GM23338 (cell line): ENCODE measurements around the gene SRCAP. TPM values are rescaled to one million over a fixed set of nuclear protein-coding genes. Genes with fewer than 3 reads are reported as not detected.

Experiments used
- ATAC-seq: fragments of 200-7000 bp; cut with Tn5 transposase; 3 replicates; pipeline ENCODE4 v1.9.1; 2020
- DNase-seq: peaks from one replicate; pipeline ENCODE4 v3.0.0-alpha.2; 2015; ENCODE audit warnings: low spot score
- H2AFZ ChIP-seq: fragments of 200-600 bp; sonication (generic); 2 replicates; pipeline ENCODE4 v1.8.0; 2016; ENCODE audit warnings: antibody characterized with exemption, mild to moderate bottlenecking, moderate library complexity
- H3F3A ChIP-seq: fragments of 200-600 bp; sonication (generic); replicated peaks from 2 replicates; pipeline ENCODE4 v1.8.0; 2017; ENCODE audit warnings: antibody characterized with exemption, mixed run types, low read depth
- H3K27ac ChIP-seq: fragments of 200-600 bp; sonication (generic); 2 replicates; pipeline ENCODE4 v1.6.1; 2016; ENCODE audit warnings: low read depth
- H3K27me3 ChIP-seq: fragments of 200-600 bp; sonication (generic); 2 replicates; pipeline ENCODE4 v1.8.0; 2016; ENCODE audit warnings: mild to moderate bottlenecking, mixed run types, moderate library complexity; ENCODE audit not compliant: insufficient read depth
- H3K36me3 ChIP-seq: fragments of 200-600 bp; sonication (generic); 2 replicates; pipeline ENCODE4 v1.8.0; 2016; ENCODE audit warnings: mild to moderate bottlenecking; ENCODE audit not compliant: insufficient read depth
- H3K4me1 ChIP-seq: fragments of 200-600 bp; sonication (generic); 2 replicates; pipeline ENCODE4 v1.8.0; 2016; ENCODE audit warnings: mild to moderate bottlenecking, moderate library complexity; ENCODE audit not compliant: insufficient read depth
- H3K4me2 ChIP-seq: fragments of 200-600 bp; sonication (generic); 2 replicates; pipeline ENCODE4 v1.7.1; 2017; ENCODE audit warnings: mixed run types
- H3K4me3 ChIP-seq: fragments of 200-600 bp; sonication (generic); 2 replicates; pipeline ENCODE4 v1.6.1; 2016; ENCODE audit warnings: mixed run types
- H3K79me2 ChIP-seq: fragments of 200-600 bp; sonication (generic); replicated peaks from 2 replicates; pipeline ENCODE4 v1.8.0; 2017; ENCODE audit warnings: mild to moderate bottlenecking; ENCODE audit not compliant: insufficient read depth
- H3K9me2 ChIP-seq: fragments of 200-600 bp; sonication (generic); 2 replicates; pipeline ENCODE4 v1.8.0; 2017; ENCODE audit not compliant: insufficient read depth
- H4K20me1 ChIP-seq: fragments of 200-600 bp; sonication (generic); replicated peaks from 2 replicates; pipeline ENCODE4 v1.8.0; 2017; ENCODE audit warnings: mild to moderate bottlenecking; ENCODE audit not compliant: insufficient read depth
- H3K27ac Mint-ChIP-seq: 2 replicates; pipeline ENCODE4 v1.8.0; 2020; ENCODE audit warnings: inconsistent platforms, mild to moderate bottlenecking, moderate library complexity, mixed read lengths
- H3K27me3 Mint-ChIP-seq: 3 replicates; pipeline ENCODE4 v1.8.0; 2022; ENCODE audit warnings: low read depth, mild to moderate bottlenecking, moderate library complexity, mixed read lengths, inconsistent platforms; ENCODE audit not compliant: insufficient read depth, poor library complexity
- H3K36me3 Mint-ChIP-seq: 3 replicates; pipeline ENCODE4 v1.8.0; 2021; ENCODE audit warnings: low read depth, mild to moderate bottlenecking, inconsistent platforms, moderate library complexity, mixed read lengths
- H3K4me1 Mint-ChIP-seq: 3 replicates; pipeline ENCODE4 v1.8.0; 2020; ENCODE audit warnings: mild to moderate bottlenecking, inconsistent platforms, mixed read lengths
- H3K4me3 Mint-ChIP-seq: 3 replicates; pipeline ENCODE4 v1.8.0; 2021; ENCODE audit warnings: moderate library complexity, mild to moderate bottlenecking, inconsistent platforms, mixed read lengths
- H3K9me3 Mint-ChIP-seq: 3 replicates; pipeline ENCODE4 v1.8.0; 2020; ENCODE audit warnings: moderate library complexity, mild to moderate bottlenecking, inconsistent platforms, mixed read lengths
- CREB1 ChIP-seq: fragments of 250-450 bp; sonication (Bioruptor Pico); IDR thresholded peaks from 2 replicates; pipeline ENCODE4 v1.5.0; 2020; ENCODE audit warnings: low read depth, mild to moderate bottlenecking, moderate library complexity
- EZH2 ChIP-seq: fragments of 200-600 bp; sonication (generic); IDR thresholded peaks from one replicate; pipeline ENCODE4 v1.8.0; 2017; ENCODE audit warnings: antibody characterized with exemption, mild to moderate bottlenecking, low read depth; ENCODE audit not compliant: unreplicated experiment
- EZH2phosphoT487 ChIP-seq: fragments of 200-600 bp; sonication (generic); IDR thresholded peaks from one replicate; pipeline ENCODE4 v1.8.1; 2018; ENCODE audit warnings: antibody characterized with exemption; ENCODE audit not compliant: unreplicated experiment
- JUNB ChIP-seq: IDR thresholded peaks from one replicate; pipeline ENCODE4 v1.6.1; 2016; ENCODE audit warnings: antibody characterized with exemption; ENCODE audit not compliant: unreplicated experiment
- NANOG ChIP-seq: IDR thresholded peaks from 2 replicates; pipeline ENCODE4 v1.6.1; 2016; ENCODE audit warnings: antibody characterized with exemption, borderline replicate concordance
- POLR2AphosphoS5 ChIP-seq: IDR thresholded peaks from 2 replicates; pipeline ENCODE4 v1.6.1; 2016; ENCODE audit warnings: antibody characterized with exemption, low read depth
- STAT1 ChIP-seq: IDR thresholded peaks from one replicate; pipeline ENCODE4 v1.6.1; 2016; ENCODE audit warnings: antibody characterized with exemption; ENCODE audit not compliant: unreplicated experiment
- ZNF114 ChIP-seq: fragments of 250-450 bp; sonication (Bioruptor Pico); IDR thresholded peaks from 2 replicates; pipeline ENCODE4 v1.5.0; 2020; ENCODE audit warnings: mild to moderate bottlenecking, moderate library complexity
- ZNF331 ChIP-seq: fragments of 250-450 bp; sonication (Bioruptor Pico); IDR thresholded peaks from 2 replicates; pipeline ENCODE4 v1.5.0; 2020; ENCODE audit warnings: low read depth, mild to moderate bottlenecking, moderate library complexity
- polyA plus RNA-seq: library from polyadenylated mRNA; unstranded; fragments of >200 nt; fragmentation: Nextera tagmentation; extraction: Ambion mirVana; gene quantifications from 2 replicates; pipeline ENCODE4 v1.2.1, GENCODE V29; 2016
- total RNA-seq: library from RNA; depleted of rRNA; stranded (reverse); fragments of >200 nt; shearing (Covaris generic); gene quantifications from 2 replicates; pipeline ENCODE4 v1.2.3, GENCODE V29; 2014
- TF ChIP-seq, protein P1 (sequence below), 2 experiments: fragments of 200-600 bp in 1 of 2; sonication (generic) in 1 of 2; conservative IDR thresholded peaks; 2 replicates each; pipeline versions ENCODE4 v1.5.1 to v1.6.1; 2016 to 2017; ENCODE audit warnings: antibody characterized with exemption in 2 of 2, low read depth in 2 of 2, mild to moderate bottlenecking in 2 of 2, moderate library complexity in 1 of 2
- TF ChIP-seq, protein P2 (sequence below): fragments of 250-450 bp; sonication (Bioruptor Pico); IDR thresholded peaks from 2 replicates; pipeline ENCODE4 v1.5.0; 2020; ENCODE audit warnings: mild to moderate bottlenecking, moderate library complexity
- TF ChIP-seq, protein P3 (sequence below): IDR thresholded peaks from one replicate; pipeline ENCODE4 v1.6.1; 2018; ENCODE audit warnings: antibody characterized with exemption; ENCODE audit not compliant: unreplicated experiment
- TF ChIP-seq, protein P4 (sequence below): IDR thresholded peaks from 2 replicates; pipeline ENCODE4 v1.6.1; 2016; ENCODE audit warnings: antibody characterized with exemption

The SRCAP gene
- total and polyA plus RNA-seq, 2 experiments from 2014 or later, result 15.3 to 38.4 TPM

DNA sequence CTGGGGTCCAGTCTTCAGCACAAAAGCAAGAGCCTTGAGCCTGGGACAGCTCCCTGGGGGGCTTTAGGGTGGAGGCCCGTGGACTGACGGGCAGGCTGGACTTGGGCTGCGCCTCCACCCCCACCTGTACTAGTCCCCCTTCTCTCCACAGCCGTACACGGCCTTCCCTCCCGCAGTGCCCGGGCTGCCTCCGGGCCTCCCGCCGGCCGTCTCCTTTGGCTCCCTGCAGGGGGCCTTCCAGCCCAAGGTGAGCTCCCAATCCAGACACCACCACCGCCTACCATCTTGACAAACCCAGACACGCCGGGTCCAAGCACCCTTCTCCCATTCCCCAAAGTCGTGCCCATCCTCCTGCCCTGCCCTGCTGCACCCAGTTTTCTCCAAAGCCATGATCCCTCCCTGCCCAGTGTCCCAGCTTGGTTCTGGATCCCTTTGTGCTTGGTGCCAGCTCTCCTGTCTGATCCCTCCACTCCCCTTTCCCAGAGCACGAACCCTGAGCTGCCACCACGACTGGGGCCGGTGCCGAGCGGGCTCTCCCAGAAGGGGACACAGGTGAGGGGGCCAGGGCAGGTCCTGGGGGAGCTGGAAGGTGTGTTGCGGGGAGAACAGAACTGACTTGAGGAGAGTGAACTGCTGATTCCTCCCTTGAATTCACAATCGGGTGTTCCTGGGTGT is 33.7 kb upstream of the SRCAP start:
- Mint-ChIP-seq H3K4me3 (no peak overlapping the region), H3K36me3 (peaks cover 39% of the 10 kb centered on the region), H3K9me3 (no peaks in the 10 kb centered on the region), H3K27me3 (peaks cover 66% of the 10 kb centered on the region), H3K4me1 (peaks cover 4% of the 10 kb centered on the region; the same call in 1 of the 3 replicates), H3K27ac (no peak overlapping the region)
- DNase-seq (no peak), ATAC-seq (no peak)
- no peaks in the 10 kb centered on the region for H3K36me3 ChIP-seq
- no peak overlapping the region for H3K4me3 ChIP-seq
- no peak overlapping the region for H2AFZ ChIP-seq
- no peaks in the 10 kb centered on the region for H3K79me2 ChIP-seq
- H3K27me3 ChIP-seq, result peaks cover 85% of the 10 kb centered on the region
- H4K20me1 ChIP-seq, result peaks cover 31% of the 10 kb centered on the region
- H3K9me2 ChIP-seq, result no peaks in the 10 kb centered on the region
- peaks cover 4% of the 10 kb centered on the region for H3F3A ChIP-seq
- no peak overlapping the region for H3K27ac ChIP-seq
- peaks cover 2% of the 10 kb centered on the region; the same call in 1 of the 2 replicates for H3K4me1 ChIP-seq
- TF ChIP-seq, protein P1, sequence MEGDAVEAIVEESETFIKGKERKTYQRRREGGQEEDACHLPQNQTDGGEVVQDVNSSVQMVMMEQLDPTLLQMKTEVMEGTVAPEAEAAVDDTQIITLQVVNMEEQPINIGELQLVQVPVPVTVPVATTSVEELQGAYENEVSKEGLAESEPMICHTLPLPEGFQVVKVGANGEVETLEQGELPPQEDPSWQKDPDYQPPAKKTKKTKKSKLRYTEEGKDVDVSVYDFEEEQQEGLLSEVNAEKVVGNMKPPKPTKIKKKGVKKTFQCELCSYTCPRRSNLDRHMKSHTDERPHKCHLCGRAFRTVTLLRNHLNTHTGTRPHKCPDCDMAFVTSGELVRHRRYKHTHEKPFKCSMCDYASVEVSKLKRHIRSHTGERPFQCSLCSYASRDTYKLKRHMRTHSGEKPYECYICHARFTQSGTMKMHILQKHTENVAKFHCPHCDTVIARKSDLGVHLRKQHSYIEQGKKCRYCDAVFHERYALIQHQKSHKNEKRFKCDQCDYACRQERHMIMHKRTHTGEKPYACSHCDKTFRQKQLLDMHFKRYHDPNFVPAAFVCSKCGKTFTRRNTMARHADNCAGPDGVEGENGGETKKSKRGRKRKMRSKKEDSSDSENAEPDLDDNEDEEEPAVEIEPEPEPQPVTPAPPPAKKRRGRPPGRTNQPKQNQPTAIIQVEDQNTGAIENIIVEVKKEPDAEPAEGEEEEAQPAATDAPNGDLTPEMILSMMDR (conservative IDR thresholded peaks at IDR 0.05; ENCODE audit: low read depth in 2 of 2), result no peak
- TF ChIP-seq EZH2 (no peak), EZH2phosphoT487 (no peak), NANOG (no peak), CREB1 (CRISPR knock-in tag) (no peak), ZNF331 (CRISPR knock-in tag) (no peak), STAT1 (no peak), JUNB (no peak), POLR2AphosphoS5 (no peak), ZNF114 (CRISPR knock-in tag) (no peak)
- TF ChIP-seq, protein P2, sequence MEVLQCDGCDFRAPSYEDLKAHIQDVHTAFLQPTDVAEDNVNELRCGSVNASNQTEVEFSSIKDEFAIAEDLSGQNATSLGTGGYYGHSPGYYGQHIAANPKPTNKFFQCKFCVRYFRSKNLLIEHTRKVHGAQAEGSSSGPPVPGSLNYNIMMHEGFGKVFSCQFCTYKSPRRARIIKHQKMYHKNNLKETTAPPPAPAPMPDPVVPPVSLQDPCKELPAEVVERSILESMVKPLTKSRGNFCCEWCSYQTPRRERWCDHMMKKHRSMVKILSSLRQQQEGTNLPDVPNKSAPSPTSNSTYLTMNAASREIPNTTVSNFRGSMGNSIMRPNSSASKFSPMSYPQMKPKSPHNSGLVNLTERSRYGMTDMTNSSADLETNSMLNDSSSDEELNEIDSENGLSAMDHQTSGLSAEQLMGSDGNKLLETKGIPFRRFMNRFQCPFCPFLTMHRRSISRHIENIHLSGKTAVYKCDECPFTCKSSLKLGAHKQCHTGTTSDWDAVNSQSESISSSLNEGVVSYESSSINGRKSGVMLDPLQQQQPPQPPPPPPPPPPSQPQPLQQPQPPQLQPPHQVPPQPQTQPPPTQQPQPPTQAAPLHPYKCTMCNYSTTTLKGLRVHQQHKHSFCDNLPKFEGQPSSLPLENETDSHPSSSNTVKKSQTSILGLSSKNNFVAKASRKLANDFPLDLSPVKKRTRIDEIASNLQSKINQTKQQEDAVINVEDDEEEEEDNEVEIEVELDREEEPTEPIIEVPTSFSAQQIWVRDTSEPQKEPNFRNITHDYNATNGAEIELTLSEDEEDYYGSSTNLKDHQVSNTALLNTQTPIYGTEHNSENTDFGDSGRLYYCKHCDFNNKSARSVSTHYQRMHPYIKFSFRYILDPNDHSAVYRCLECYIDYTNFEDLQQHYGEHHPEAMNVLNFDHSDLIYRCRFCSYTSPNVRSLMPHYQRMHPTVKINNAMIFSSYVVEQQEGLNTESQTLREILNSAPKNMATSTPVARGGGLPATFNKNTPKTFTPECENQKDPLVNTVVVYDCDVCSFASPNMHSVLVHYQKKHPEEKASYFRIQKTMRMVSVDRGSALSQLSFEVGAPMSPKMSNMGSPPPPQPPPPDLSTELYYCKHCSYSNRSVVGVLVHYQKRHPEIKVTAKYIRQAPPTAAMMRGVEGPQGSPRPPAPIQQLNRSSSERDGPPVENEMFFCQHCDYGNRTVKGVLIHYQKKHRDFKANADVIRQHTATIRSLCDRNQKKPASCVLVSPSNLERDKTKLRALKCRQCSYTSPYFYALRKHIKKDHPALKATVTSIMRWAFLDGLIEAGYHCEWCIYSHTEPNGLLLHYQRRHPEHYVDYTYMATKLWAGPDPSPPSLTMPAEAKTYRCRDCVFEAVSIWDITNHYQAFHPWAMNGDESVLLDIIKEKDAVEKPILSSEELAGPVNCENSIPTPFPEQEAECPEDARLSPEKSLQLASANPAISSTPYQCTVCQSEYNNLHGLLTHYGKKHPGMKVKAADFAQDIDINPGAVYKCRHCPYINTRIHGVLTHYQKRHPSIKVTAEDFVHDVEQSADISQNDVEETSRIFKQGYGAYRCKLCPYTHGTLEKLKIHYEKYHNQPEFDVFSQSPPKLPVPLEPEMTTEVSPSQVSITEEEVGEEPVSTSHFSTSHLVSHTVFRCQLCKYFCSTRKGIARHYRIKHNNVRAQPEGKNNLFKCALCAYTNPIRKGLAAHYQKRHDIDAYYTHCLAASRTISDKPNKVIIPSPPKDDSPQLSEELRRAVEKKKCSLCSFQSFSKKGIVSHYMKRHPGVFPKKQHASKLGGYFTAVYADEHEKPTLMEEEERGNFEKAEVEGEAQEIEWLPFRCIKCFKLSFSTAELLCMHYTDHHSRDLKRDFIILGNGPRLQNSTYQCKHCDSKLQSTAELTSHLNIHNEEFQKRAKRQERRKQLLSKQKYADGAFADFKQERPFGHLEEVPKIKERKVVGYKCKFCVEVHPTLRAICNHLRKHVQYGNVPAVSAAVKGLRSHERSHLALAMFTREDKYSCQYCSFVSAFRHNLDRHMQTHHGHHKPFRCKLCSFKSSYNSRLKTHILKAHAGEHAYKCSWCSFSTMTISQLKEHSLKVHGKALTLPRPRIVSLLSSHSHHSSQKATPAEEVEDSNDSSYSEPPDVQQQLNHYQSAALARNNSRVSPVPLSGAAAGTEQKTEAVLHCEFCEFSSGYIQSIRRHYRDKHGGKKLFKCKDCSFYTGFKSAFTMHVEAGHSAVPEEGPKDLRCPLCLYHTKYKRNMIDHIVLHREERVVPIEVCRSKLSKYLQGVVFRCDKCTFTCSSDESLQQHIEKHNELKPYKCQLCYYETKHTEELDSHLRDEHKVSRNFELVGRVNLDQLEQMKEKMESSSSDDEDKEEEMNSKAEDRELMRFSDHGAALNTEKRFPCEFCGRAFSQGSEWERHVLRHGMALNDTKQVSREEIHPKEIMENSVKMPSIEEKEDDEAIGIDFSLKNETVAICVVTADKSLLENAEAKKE, result no peak
- TF ChIP-seq, protein P3, sequence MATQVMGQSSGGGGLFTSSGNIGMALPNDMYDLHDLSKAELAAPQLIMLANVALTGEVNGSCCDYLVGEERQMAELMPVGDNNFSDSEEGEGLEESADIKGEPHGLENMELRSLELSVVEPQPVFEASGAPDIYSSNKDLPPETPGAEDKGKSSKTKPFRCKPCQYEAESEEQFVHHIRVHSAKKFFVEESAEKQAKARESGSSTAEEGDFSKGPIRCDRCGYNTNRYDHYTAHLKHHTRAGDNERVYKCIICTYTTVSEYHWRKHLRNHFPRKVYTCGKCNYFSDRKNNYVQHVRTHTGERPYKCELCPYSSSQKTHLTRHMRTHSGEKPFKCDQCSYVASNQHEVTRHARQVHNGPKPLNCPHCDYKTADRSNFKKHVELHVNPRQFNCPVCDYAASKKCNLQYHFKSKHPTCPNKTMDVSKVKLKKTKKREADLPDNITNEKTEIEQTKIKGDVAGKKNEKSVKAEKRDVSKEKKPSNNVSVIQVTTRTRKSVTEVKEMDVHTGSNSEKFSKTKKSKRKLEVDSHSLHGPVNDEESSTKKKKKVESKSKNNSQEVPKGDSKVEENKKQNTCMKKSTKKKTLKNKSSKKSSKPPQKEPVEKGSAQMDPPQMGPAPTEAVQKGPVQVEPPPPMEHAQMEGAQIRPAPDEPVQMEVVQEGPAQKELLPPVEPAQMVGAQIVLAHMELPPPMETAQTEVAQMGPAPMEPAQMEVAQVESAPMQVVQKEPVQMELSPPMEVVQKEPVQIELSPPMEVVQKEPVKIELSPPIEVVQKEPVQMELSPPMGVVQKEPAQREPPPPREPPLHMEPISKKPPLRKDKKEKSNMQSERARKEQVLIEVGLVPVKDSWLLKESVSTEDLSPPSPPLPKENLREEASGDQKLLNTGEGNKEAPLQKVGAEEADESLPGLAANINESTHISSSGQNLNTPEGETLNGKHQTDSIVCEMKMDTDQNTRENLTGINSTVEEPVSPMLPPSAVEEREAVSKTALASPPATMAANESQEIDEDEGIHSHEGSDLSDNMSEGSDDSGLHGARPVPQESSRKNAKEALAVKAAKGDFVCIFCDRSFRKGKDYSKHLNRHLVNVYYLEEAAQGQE, result no peak
- TF ChIP-seq, protein P4, sequence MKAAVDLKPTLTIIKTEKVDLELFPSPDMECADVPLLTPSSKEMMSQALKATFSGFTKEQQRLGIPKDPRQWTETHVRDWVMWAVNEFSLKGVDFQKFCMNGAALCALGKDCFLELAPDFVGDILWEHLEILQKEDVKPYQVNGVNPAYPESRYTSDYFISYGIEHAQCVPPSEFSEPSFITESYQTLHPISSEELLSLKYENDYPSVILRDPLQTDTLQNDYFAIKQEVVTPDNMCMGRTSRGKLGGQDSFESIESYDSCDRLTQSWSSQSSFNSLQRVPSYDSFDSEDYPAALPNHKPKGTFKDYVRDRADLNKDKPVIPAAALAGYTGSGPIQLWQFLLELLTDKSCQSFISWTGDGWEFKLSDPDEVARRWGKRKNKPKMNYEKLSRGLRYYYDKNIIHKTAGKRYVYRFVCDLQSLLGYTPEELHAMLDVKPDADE, result no peak
- H3K4me2 ChIP-seq, result no peak overlapping the region
